Fibroblast of lung (primary cell): ENCODE data around the gene SLX9. TPM values are rescaled to one million over a fixed set of nuclear protein-coding genes. Genes with fewer than 3 reads are reported as not detected.

Source experiments
- DNase-seq, 2 donors: peaks; one replicate each; pipeline versions ENCODE4 v3.0.0 to v3.0.0-alpha.2; 2010; ENCODE audit warnings: low read depth in 2 of 2
- H2AFZ ChIP-seq: 2 replicates; pipeline ENCODE4 v1.5.1; 2012; ENCODE audit warnings: low read length, control low read depth, inconsistent platforms
- H3K27ac ChIP-seq: 2 replicates; pipeline ENCODE4 v1.5.1; 2011; ENCODE audit warnings: low read length, control low read depth; ENCODE audit not compliant: insufficient read depth
- H3K27me3 ChIP-seq: 2 replicates; pipeline ENCODE4 v1.5.1; 2011; ENCODE audit warnings: mild to moderate bottlenecking, low read length; ENCODE audit not compliant: control insufficient read depth, insufficient read depth
- H3K36me3 ChIP-seq: 2 replicates; pipeline ENCODE4 v1.5.1; 2011; ENCODE audit warnings: low read length; ENCODE audit not compliant: control insufficient read depth, insufficient read depth
- H3K4me1 ChIP-seq: 2 replicates; pipeline ENCODE4 v1.5.1; 2011; ENCODE audit warnings: low read length; ENCODE audit not compliant: control insufficient read depth, insufficient read depth; ENCODE audit errors: extremely low read depth
- H3K4me2 ChIP-seq: 2 replicates; pipeline ENCODE4 v1.5.1; 2011; ENCODE audit warnings: low read length, control low read depth; ENCODE audit not compliant: insufficient read depth; ENCODE audit errors: extremely low read depth
- H3K4me3 ChIP-seq, 4 experiments: fragments of 200-600 bp in 1 of 4; sonication (generic) in 1 of 4; replicated peaks in 1 of 4; 2 replicates each; pipeline ENCODE4 v1.5.1; 2011 to 2016; ENCODE audit warnings: low read length in 4 of 4, low read depth in 3 of 4, mild to moderate bottlenecking in 3 of 4, control low read depth in 2 of 4, inconsistent platforms in 1 of 4, mixed read lengths in 1 of 4; ENCODE audit not compliant: insufficient read depth in 1 of 4; ENCODE audit errors: control extremely low read depth in 1 of 4
- H3K79me2 ChIP-seq: 2 replicates; pipeline ENCODE4 v1.5.1; 2012; ENCODE audit warnings: mild to moderate bottlenecking, low read length, inconsistent platforms; ENCODE audit not compliant: control insufficient read depth, insufficient read depth
- H3K9ac ChIP-seq: 2 replicates; pipeline ENCODE4 v1.5.1; 2011; ENCODE audit warnings: mild to moderate bottlenecking, low read length, control low read depth; ENCODE audit not compliant: insufficient read depth
- H3K9me3 ChIP-seq: 2 replicates; pipeline ENCODE4 v1.5.1; 2012; ENCODE audit warnings: low read depth, low read length; ENCODE audit not compliant: control insufficient read depth, insufficient read depth
- H4K20me1 ChIP-seq: 2 replicates; pipeline ENCODE4 v1.5.1; 2011; ENCODE audit warnings: low read length; ENCODE audit not compliant: control insufficient read depth, insufficient read depth; ENCODE audit errors: extremely low read depth
- EZH2 ChIP-seq: IDR thresholded peaks from 2 replicates; pipeline ENCODE4 v1.5.1; 2012; ENCODE audit warnings: low read length, control low read depth, mild to moderate bottlenecking; ENCODE audit errors: missing control alignments
- polyA plus RNA-seq, 2 donors: library from polyadenylated mRNA; depleted of rRNA in 1 of 2; stranded (reverse) in 1 of 2; unstranded in 1 of 2; fragments of >200 nt; gene quantifications; 2 replicates each; pipeline ENCODE4 v1.2.1, GENCODE V29; 2011 to 2012; ENCODE audit warnings: missing spikeins in 1 of 2
- total RNA-seq: library from RNA; depleted of rRNA; stranded (reverse); fragments of >200 nt; gene quantifications from 2 replicates; pipeline ENCODE4 v1.2.1, GENCODE V29; 2014
- TF ChIP-seq, protein P1 (sequence below), 2 donors: IDR thresholded peaks in 1 of 2; conservative IDR thresholded peaks in 1 of 2; 1 replicate in 1 of 2; 2 replicates in 1 of 2; pipeline ENCODE4 v1.5.1; 2011 to 2012; ENCODE audit warnings: low read length in 2 of 2, control low read depth in 1 of 2, inconsistent platforms in 1 of 2, low read depth in 1 of 2, mild to moderate bottlenecking in 1 of 2

Gene SLX9
- total and polyA plus RNA-seq, 2 donors (not counting 1 experiment from before 2014, with no cell fraction given), result 9.7 to 14.9 TPM

DNA sequence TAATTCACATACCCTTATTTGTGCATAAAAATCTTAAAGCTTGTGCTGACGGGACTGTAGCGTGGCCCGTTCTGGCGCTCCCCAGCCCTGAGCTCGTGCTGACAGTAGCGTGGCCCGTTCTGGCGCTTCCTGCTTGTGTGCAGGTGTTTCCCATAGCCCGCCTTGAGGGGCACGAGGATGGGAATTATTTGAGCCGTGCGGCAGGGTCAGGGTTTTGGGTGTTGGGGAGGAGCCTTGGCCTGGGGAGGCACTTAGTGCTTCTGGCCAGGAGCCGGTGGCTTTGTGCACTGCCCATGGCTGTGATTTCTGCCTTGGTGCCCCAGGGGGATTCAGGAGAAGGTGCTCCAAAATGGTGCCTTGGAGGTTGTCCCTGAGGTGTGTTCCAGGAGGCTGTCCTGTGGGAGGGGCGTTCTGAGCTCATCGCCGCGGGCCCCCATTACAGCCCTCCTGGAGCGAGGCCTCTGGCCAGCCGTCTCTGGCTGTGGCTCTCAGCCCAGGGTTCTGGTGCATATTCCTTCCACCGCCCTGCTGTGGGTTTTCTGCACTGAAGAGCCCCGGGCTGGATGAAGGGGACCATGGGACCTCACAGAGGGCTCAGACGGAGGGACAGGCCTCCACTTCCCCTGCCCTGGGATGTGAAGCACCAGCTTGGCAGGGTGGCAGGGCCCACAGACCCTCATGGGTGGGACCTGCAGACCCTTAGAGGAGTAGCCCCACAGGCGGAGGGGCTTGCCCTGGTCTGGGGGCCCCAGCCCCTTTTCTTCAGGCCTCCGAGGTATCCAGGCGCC, 6.6 kb downstream of the SLX9 start:
- DNase-seq, result no peak
- Histone ChIP-seq H3K27me3 (no peaks in the 10 kb centered on the region), H3K4me2 (no peak overlapping the region), H2AFZ (no peak overlapping the region), H3K36me3 (peaks cover 12% of the 10 kb centered on the region), H4K20me1 (no peaks in the 10 kb centered on the region), H3K9ac (no peak overlapping the region), H3K4me3 (no peak overlapping the region), H3K9me3 (no peaks in the 10 kb centered on the region), H3K27ac (no peak overlapping the region), H3K79me2 (peaks cover 14% of the 10 kb centered on the region), H3K4me1 (no peaks in the 10 kb centered on the region)
- TF ChIP-seq EZH2, result no peak
- TF ChIP-seq, protein P1, sequence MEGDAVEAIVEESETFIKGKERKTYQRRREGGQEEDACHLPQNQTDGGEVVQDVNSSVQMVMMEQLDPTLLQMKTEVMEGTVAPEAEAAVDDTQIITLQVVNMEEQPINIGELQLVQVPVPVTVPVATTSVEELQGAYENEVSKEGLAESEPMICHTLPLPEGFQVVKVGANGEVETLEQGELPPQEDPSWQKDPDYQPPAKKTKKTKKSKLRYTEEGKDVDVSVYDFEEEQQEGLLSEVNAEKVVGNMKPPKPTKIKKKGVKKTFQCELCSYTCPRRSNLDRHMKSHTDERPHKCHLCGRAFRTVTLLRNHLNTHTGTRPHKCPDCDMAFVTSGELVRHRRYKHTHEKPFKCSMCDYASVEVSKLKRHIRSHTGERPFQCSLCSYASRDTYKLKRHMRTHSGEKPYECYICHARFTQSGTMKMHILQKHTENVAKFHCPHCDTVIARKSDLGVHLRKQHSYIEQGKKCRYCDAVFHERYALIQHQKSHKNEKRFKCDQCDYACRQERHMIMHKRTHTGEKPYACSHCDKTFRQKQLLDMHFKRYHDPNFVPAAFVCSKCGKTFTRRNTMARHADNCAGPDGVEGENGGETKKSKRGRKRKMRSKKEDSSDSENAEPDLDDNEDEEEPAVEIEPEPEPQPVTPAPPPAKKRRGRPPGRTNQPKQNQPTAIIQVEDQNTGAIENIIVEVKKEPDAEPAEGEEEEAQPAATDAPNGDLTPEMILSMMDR (conservative IDR thresholded peaks at IDR 0.05 in 1 of 2, IDR thresholded peaks at IDR 0.05 in 1 of 2; ENCODE audit: low read depth in 1 of 2, low read length in 2 of 2), result no peak

DNA sequence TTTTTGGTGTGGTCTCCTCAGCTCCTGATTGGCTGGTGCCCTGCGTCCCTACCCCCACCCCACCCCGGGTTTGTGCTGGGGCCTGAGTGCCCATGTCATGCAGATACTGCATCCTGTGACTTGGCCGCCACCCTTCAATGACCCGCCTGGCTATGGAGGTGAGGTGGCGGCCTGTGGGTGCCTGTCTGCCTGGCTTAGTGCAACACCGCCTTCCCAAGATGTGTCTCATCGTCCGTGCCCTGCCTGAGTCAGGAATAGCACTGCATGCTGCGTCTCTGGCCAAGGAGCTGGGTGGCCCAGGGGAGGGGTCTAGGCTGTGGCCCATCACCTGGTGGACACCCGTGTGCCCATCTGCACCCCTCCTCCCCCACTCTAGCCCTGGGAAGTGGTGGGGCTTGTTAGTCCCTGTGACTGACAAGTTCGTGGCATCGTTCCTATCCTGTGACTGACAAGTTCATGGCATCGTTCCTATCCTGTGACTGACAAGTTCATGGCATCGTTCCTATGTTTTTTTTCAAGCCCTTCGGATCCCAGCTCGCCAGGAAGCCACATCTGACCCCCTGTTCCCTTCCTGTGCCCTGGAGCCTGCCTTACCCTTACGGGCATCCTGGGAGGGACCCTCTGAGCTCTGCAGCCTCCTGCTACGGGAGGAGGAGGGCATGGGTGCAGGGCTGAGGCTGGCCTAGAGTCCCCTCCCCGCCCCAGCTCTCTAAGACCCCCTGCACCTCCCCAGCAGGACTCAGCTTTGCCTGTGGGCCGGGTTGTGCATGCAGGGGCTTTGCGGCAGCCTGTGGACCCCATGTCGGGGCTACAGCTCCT, 7.5 kb downstream of the SLX9 start:
- H4K20me1 ChIP-seq, result no peaks in the 10 kb centered on the region
- H3K36me3 ChIP-seq, result peaks cover 12% of the 10 kb centered on the region
- H3K9ac ChIP-seq, result no peak overlapping the region
- peaks cover 6% of the 10 kb centered on the region for H3K79me2 ChIP-seq
- no peaks in the 10 kb centered on the region for H3K27me3 ChIP-seq
- no peak overlapping the region for H3K4me2 ChIP-seq
- no peak overlapping the region for H3K4me3 ChIP-seq
- H3K9me3 ChIP-seq, result no peaks in the 10 kb centered on the region
- H3K27ac ChIP-seq, result no peak overlapping the region
- no peaks in the 10 kb centered on the region for H3K4me1 ChIP-seq
- TF ChIP-seq EZH2, result no peak
- TF ChIP-seq, protein P1 (conservative IDR thresholded peaks at IDR 0.05 in 1 of 2, IDR thresholded peaks at IDR 0.05 in 1 of 2; ENCODE audit: low read depth in 1 of 2, low read length in 2 of 2), result no peak
- no peak for DNase-seq
- no peak overlapping the region for H2AFZ ChIP-seq

DNA sequence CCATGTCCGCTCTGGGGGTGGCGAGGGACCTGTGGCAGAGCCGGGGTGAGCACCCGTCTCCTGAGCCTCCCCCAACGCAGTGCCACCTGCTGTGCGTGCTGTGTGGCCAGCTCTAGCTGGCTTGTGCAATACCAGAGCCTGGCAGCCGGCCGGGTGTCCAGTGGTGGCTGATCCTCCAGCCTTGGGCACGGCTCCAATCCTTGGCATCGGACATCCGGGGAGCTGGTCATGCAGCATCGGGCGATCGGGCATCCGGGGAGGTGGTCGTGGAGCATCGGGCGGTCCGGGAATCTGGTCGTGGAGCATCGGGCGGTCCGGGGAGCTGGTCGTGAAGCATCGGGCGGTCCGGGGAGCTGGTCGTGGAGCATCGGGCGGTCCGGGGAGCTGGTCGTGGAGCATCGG, 8.1 kb downstream of the SLX9 start:
- no peak overlapping the region for H3K9ac ChIP-seq
- H3K9me3 ChIP-seq, result no peaks in the 10 kb centered on the region
- no peak overlapping the region for H2AFZ ChIP-seq
- H3K4me1 ChIP-seq, result no peaks in the 10 kb centered on the region
- H3K4me3 ChIP-seq, result no peak overlapping the region
- DNase-seq, result no peak
- H3K27me3 ChIP-seq, result no peaks in the 10 kb centered on the region
- no peak for TF ChIP-seq EZH2
- TF ChIP-seq, protein P1 (conservative IDR thresholded peaks at IDR 0.05 in 1 of 2, IDR thresholded peaks at IDR 0.05 in 1 of 2; ENCODE audit: low read depth in 1 of 2, low read length in 2 of 2), result no peak
- peaks cover 5% of the 10 kb centered on the region for H3K79me2 ChIP-seq
- H4K20me1 ChIP-seq, result no peaks in the 10 kb centered on the region
- peaks cover 12% of the 10 kb centered on the region for H3K36me3 ChIP-seq
- H3K4me2 ChIP-seq, result no peak overlapping the region
- H3K27ac ChIP-seq, result no peak overlapping the region
